ENCODE results near the gene CIAO2A. TPM values are rescaled to one million over a fixed set of nuclear protein-coding genes. Genes with fewer than 3 reads are reported as not detected.

CIAO2A gene
- polyA plus RNA-seq, 1 donor (not counting 4 experiments of a cell fraction or from before 2014, with no cell fraction given): 111 TPM

DNA sequence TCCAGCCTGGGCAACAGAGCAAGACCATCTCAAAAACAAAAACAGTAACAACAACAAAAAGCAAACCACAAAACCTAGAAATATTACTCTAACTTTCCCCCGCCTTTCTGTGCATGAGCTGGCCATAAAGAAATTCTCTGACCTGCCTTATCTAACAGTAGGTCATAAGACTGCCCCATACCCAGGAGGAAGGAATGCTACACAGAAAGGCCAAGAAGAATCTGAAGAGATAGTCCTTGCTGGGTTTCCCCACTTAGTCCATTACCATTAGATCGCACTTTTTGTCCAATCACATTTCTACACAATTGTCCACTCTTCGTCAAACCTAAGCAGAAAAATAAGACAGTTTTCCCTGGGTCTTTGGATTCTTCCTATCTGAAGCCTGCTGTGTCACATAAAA is 23.5 kb downstream of the CIAO2A start:
- Histone ChIP-seq H3K27ac (ENCODE audit: control insufficient read depth, insufficient read depth, low read length) (no peak overlapping the region), H3K4me1 (ENCODE audit: control insufficient read depth, extremely low read depth, insufficient read depth, low read length) (peaks cover 3% of the 10 kb centered on the region), H4K20me1 (ENCODE audit: control insufficient read depth, extremely low read depth, insufficient read depth, low read length) (no peaks in the 10 kb centered on the region), H3K9ac (ENCODE audit: control insufficient read depth, extremely low read depth, insufficient read depth, low read length) (no peak overlapping the region), H2AFZ (ENCODE audit: control insufficient read depth, low read length) (no peak overlapping the region), H3K27me3 (ENCODE audit: control insufficient read depth, extremely low read depth, insufficient read depth, low read length) (no peaks in the 10 kb centered on the region), H3K9me3 (ENCODE audit: control insufficient read depth, low read depth, low read length) (no peaks in the 10 kb centered on the region), H3K4me3 (ENCODE audit: control insufficient read depth in 2 of 3, extremely low read depth in 1 of 3, insufficient read depth in 2 of 3, low read depth in 1 of 3, low read length in 3 of 3) (no peak overlapping the region), H3K36me3 (ENCODE audit: control insufficient read depth in 2 of 2, extremely low read depth in 1 of 2, insufficient read depth in 2 of 2, low read length in 2 of 2) (peaks cover 3 to 13% of the 10 kb centered on the region in 2 experiments), H3K79me2 (ENCODE audit: control insufficient read depth, insufficient read depth, low read length) (no peaks in the 10 kb centered on the region), H3K4me2 (ENCODE audit: control insufficient read depth, extremely low read depth, insufficient read depth, low read depth, low read length) (no peak overlapping the region), H3K9me1 (ENCODE audit: control insufficient read depth, extremely low read depth, insufficient read depth, low read length) (no peaks in the 10 kb centered on the region)
- dilution Hi-C loops (cut with MboI; ENCODE audit: extremely low pct_ligation_motif_present, low sequenced_read_pairs): no loop called here
- DNase-seq (ENCODE audit: low read depth, low spot score) (no peak), FAIRE-seq (no peak)
- TF ChIP-seq, protein P1, sequence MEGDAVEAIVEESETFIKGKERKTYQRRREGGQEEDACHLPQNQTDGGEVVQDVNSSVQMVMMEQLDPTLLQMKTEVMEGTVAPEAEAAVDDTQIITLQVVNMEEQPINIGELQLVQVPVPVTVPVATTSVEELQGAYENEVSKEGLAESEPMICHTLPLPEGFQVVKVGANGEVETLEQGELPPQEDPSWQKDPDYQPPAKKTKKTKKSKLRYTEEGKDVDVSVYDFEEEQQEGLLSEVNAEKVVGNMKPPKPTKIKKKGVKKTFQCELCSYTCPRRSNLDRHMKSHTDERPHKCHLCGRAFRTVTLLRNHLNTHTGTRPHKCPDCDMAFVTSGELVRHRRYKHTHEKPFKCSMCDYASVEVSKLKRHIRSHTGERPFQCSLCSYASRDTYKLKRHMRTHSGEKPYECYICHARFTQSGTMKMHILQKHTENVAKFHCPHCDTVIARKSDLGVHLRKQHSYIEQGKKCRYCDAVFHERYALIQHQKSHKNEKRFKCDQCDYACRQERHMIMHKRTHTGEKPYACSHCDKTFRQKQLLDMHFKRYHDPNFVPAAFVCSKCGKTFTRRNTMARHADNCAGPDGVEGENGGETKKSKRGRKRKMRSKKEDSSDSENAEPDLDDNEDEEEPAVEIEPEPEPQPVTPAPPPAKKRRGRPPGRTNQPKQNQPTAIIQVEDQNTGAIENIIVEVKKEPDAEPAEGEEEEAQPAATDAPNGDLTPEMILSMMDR (optimal IDR thresholded peaks at IDR 0.05 in 1 of 3, IDR thresholded peaks at IDR 0.05 in 1 of 3, conservative IDR thresholded peaks at IDR 0.05 in 1 of 3; ENCODE audit: extremely low read depth in 1 of 3, insufficient read depth in 2 of 3, low read length in 3 of 3): no peak
- TF ChIP-seq EZH2 (IDR thresholded peaks at IDR 0.05; ENCODE audit: low read length): no peak

DNA sequence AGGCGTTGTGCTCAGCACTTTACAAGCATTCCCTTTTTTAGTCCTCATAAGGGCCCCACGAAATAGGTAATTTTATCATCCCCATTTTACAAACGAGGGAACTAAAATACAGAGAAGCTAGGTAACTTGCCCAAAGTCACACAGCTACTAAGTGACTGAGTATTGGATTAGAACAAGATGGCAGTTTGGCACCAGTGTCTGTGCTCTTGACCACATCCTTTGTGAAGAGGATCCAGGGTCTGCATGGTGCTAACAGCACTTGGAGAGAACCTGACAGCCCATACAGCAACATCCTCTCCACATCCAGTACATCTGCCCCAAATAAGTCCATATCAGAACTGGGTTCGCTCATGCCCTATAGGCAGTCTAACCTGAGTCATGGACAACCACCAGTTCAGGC is 25.5 kb downstream of the CIAO2A start:
- dilution Hi-C loops (cut with MboI; ENCODE audit: extremely low pct_ligation_motif_present, low sequenced_read_pairs): no loop called here
- no peaks in the 10 kb centered on the region for H4K20me1 ChIP-seq (ENCODE audit: control insufficient read depth, extremely low read depth, insufficient read depth, low read length)
- no peaks in the 10 kb centered on the region for H3K9me1 ChIP-seq (ENCODE audit: control insufficient read depth, extremely low read depth, insufficient read depth, low read length)
- DNase-seq (ENCODE audit: low read depth, low spot score): no peak
- H3K9ac ChIP-seq (ENCODE audit: control insufficient read depth, extremely low read depth, insufficient read depth, low read length): no peak overlapping the region
- H3K4me2 ChIP-seq (ENCODE audit: control insufficient read depth, extremely low read depth, insufficient read depth, low read depth, low read length): no peak overlapping the region
- no peak overlapping the region for H3K27ac ChIP-seq (ENCODE audit: control insufficient read depth, insufficient read depth, low read length)
- H3K36me3 ChIP-seq (ENCODE audit: control insufficient read depth in 2 of 2, extremely low read depth in 1 of 2, insufficient read depth in 2 of 2, low read length in 2 of 2): peaks cover 1 to 11% of the 10 kb centered on the region in 2 experiments
- no peaks in the 10 kb centered on the region for H3K79me2 ChIP-seq (ENCODE audit: control insufficient read depth, insufficient read depth, low read length)
- H3K9me3 ChIP-seq (ENCODE audit: control insufficient read depth, low read depth, low read length): no peaks in the 10 kb centered on the region
- TF ChIP-seq EZH2 (IDR thresholded peaks at IDR 0.05; ENCODE audit: low read length): no peak
- TF ChIP-seq, protein P1 (optimal IDR thresholded peaks at IDR 0.05 in 1 of 3, IDR thresholded peaks at IDR 0.05 in 1 of 3, conservative IDR thresholded peaks at IDR 0.05 in 1 of 3; ENCODE audit: extremely low read depth in 1 of 3, insufficient read depth in 2 of 3, low read length in 3 of 3): no peak
- H2AFZ ChIP-seq (ENCODE audit: control insufficient read depth, low read length): no peak overlapping the region
- no peak for FAIRE-seq
- peaks cover 3% of the 10 kb centered on the region for H3K4me1 ChIP-seq (ENCODE audit: control insufficient read depth, extremely low read depth, insufficient read depth, low read length)
- no peak overlapping the region for H3K4me3 ChIP-seq (ENCODE audit: control insufficient read depth in 2 of 3, extremely low read depth in 1 of 3, insufficient read depth in 2 of 3, low read depth in 1 of 3, low read length in 3 of 3)
- no peaks in the 10 kb centered on the region for H3K27me3 ChIP-seq (ENCODE audit: control insufficient read depth, extremely low read depth, insufficient read depth, low read length)

Measured in keratinocyte (primary cell).